ENCODE results near the gene ATP5F1D.

Gene ATP5F1D

DNA sequence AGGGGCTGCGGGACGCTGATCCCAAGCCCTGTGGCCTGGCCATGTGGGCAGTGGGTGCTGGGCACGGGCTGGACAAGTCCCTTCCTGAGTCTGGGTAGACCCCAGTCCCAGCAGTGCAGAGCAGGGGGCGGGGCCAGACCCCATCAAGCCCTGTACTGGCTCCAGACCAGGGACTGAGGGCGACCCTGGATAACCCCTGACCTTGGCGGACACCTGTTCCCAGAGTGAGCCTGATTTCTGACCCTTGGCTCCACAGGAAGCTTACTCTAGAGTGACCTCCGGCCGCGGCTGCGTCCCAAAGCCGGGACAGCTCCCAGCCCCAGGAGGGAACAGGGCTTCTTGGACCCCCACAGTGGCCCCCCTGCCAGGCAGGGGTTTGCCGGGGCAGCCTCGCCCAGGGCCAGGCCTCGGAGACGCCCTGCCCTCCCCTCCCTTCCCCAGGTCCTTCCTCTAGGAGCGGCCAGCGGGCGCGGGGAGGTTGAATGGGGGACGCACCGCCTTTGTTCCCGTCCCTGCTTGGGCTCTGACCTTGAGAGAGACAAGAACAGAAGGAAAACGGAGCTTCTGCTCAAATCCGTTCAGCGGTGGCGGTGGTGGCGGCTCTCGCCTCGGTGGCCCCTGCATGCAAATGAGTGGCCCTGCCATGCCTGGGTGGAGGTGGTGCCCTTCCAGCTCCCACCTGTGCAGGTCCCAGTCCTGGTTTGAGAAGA is 41.8 kb downstream of the ATP5F1D start:
- DNase-seq, result no peak

DNA sequence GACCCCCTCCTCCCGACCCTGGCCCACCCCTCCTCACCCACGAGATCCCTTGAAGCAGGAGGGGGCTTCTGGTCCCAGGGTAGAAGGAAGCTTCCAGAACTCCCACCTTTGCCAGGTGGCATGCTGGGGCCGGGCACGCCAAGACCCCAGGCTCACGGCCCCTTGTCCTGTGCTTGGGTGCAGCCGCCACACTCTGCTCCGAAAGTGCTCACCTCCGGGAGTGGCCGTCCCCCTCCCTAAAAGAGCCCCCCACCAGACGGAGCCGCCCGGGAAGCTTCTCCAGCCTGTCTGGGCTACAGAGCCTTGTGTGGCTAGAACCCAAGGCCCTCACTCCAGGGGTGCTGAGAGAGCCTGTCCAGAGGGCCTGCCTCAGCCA is 42.4 kb downstream of the ATP5F1D start:
- no peak for DNase-seq

DNA sequence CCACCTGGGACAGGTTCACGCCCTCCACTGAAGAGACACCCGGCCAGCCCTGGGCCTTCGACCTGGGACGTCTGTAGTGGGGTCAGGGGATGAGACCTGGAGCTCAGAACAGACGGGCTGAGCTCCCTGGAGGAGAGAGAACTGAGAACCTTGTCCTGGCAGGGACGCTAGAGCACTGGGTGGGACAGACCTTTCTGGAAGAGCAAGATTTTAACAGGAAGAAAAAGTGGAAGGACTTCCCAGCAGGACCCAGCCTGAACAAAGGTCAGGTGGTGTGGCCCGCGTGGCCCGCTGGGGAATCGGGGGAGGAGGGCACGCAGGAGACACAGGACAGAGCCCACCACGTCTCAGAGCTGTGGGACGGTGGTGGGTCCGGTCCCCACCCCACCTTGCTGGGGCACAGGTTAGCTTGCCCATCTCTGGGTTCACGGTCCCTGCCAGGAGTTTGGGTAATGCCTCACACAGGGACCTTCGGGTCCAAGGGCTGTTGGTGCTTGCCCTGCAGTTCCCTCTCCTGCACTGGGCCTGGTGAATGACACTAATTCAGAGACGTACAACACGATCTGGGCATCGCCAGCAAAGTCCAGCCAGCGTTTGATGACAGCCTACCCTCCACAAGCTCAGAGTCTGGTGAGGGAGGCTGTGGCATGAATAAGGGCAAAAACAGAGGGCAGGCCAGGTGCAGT is 42.9 kb downstream of the ATP5F1D start:
- DNase-seq, result no peak

DNA sequence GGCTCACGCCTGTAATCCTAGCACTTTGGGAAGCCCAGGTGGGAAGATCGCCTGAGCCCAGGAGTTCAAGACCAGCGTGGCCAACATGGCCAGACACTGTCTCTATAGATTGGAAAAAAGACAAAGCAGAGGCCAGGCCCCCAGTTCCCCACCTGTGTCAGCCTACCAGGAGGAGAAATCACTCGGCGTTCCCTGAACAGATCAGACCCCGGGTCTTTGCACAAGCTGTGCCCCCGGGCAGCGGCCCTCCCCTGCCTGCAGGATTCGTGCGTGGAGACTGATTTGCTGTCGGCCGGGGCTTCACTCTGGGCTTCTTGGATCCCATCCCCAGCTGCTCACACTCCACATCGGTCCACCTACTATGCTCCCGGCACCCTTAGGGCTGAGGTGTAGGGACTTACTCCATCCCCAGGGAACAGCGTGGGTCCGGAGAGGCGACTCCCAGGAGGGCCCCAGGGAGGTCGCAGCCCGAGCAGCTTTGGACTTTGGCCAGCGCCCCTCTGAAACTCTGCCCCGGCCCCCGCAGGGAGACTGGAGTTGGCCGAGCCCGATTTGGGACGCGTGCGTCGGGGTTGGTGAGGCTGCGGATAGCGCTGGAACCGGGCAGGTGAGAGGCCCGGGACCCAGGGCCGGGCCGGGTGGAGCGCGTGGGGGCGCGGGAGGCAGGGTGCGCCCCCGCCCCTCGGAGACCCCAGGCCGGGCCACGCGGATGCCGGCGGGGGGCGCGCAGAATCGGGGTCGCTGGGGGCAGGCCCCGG is 43.6 kb downstream of the ATP5F1D start:
- no peak for DNase-seq

DNA sequence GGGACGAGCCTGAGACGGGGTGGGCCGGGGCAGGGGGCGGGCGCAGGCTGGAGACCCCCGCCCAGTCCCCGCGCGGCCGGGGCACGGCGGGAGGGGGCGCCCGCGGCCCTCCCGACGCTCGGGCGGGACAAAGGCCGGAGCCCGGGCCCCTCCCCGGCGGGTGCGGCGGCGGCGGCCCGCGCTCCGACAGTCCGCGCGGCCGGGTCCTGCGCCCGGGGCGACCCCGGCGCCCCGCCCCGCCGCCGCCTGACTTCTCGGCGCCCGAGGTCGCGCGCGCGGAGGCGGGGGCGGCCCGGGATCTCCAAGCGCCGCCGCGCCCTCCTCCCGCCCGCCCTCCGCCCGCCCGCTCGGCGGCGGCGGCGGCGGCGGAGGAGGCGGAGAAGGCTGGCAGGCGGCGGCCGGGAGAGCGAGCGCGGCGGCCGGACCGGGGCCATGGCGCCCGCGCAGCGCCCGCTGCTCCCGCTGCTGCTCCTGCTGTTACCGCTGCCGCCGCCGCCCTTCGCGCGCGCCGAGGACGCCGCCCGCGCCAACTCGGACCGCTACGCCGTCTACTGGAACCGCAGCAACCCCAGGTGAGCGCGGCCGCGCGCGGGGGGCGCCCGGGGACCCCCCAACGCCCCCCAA is 44.3 kb downstream of the ATP5F1D start, which contains the start of gene EFNA2:
EFNA2 (plus strand) TSS at position 137 of the 624 bp plus-strand sequence; CDS start at position 433, 296 bp downstream.
- DNase-seq, result no peak

DNA sequence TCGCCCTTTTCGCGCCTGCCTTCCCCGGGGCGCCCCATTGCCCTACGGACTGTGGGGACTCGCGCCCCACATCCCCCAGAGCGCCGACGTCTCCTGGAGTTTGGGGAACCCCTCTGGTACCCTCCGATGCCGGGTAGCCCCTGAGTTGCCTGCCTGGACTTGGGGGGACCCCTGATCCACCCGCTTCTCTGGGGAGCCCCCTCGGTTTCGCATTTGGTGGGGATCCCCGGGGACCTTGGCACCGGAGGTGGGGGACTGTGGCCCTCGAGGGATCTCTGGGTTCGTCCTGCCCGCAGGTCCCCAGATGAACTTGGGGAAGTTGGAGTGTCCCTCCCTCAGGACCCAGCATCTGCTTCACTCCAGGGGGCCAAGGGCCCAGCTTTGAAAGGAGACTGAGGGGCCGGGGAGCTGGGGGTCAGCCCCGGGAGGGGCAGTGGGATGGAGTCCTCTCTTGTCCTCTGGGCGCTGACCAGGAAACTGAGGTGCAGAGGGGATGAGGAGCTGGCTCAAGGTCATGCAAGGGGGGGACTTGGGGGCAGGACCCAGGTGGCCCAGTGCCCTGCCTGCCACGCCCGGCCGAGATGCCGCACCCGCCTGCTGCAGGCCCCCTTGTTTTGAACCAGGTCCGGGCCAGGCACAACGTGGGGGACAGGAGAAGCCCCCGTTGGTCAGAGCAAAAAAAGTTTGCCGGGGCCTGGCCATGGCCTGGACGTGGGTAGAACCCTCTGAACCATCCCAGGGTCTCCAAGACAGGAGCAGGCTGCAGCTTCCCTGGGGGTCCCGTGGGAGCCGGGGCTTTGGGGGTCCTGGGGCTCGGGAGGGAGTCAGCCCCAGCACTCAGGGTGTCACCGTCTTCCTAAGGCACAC is 45.2 kb downstream of the ATP5F1D start:
- DNase-seq, result no peak

DNA sequence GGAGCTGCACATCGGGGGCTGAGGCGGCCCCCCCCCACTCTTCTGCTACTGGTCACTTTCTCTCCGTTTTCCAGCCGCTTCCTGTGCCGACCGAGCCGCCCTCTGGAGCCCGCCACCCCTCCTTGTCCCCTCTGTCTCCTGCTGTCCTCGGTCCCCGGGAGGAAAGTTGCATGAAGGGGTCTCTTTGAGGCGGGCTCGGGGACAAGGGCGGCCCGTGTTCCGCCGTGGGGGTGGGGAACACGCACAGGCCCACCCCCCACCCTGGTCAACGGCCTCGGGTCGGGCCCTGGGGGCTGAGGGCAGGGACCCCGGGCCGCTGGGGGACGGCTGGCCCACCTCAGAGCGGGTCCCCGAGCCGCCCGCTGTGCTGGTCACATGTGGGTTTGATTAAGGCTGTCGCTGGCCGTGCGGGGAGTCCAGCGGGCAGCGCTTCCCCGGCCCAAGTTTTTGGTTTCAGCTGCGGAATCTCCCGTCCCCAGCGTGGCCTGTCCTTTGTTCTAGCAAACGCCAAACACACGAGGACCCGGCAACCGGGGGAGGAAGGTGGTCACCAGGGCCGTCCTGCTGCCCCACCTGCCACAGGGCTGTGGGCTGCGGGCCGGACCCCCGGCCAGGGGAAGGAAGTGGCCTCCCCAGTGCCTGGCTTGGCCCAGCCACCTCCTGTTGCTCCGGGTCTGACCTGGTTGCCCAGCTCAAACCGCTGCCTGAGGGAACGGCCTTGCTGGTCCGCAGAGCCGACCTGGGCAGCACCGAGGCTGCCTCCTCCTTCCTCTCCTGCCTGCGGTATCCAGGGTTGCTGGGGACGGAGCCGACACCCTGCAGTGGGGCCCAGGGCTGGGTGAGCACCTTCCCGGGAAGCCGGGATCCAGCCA is 46.0 kb downstream of the ATP5F1D start:
- no peak for DNase-seq

DNA sequence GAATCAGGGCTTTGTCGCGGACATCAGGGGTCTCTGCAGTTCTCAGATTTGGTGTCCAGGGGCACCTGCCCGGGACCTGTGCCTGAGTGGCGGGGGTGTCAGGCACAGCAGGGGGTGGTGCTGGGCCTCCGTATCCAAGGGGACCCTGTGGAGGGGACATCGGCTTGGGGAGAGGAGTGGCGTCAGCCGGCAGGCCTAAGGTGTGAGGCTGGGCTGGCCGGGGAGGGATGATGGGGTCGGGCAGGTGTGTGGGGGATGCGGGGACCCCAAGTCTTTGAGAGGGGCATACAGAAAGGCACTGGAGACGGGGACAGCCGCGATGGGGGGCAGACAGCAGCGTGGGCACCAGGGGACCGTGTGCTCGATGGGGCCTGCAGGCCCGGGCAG is 46.7 kb downstream of the ATP5F1D start:
- no peak for DNase-seq

DNA sequence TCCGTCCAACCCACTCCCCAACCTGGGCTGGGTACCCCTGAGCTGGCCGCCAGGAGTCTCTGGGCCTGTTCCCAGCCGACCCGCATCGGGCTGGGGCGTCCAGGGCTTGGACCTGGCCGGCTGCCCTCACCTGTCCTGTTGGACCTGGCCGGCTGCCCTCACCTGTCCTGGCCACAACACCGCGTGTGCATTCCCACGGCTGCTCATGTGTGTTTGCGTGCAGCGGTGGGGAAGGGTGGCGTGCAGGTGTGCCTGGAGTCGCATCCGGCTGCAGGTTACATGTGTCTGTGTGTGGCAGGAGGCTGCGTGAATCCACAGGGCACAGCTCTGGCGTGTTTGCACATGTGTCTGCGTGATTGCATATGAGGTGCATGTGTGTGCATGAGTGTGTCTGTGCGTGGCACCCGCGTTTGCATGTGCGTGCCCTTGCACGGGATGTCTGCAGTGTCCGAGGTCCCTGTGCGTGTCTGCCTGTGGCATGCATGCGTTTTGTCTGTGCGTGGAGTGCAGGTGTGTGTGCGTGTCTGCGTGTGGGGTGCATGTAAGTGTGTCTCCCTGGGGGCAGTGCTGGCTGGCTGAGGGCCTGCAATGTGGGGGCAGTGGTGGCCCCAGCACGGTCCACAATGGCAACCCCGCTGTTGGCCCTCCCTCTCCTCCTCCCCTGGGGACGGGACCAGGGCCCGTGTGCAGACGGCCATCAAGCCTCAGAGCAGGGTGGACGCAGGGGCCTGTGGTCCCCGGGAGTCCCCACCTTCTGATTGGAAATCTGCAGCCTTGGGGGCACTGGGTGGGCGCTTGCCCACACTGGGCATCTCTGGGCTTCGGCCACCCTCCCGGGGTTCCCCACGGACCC is 47.5 kb downstream of the ATP5F1D start:
- no peak for DNase-seq

DNA sequence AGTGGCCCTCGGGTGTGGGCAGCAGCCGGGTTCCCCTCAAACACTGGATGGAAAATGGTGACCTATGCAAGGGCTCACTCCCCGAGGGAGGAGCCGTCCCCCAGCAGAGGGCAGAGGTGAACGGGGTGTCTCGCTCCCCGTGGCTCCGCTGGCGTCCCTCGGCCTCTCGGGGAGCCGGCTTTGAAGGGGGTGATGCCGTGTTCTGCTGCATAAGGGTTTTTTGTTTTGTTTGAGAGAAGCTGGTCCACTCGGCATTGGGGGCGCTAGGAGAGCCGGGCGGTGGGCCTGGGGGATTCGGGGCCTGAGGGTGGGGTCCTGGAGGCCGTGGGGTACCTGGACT is 48.1 kb downstream of the ATP5F1D start:
- DNase-seq, result no peak

DNA sequence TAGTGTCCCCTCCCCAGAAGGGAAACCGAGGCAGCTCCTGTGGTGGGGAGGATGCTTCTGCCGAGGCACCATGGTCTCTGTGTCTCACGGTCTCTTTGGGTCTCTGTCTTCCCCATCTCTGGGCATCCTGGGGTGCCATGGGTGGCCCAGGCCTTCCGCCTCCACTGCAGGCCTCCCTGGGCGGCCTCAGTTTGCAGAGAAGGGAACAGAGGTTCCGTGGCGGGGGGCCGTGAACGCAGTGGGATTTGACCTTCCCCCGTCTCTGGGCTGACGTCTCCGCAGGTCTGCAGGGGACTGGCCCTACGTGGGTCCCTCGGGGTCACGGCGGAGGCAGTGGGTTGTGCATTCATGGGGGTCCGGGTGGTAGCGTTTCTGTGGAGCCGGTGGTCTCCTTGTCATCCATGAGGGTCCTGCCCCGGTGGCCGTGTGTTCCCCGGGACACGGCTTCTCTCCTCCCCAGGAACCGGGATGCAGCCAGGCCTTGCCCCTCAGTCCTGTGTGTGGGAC is 48.7 kb downstream of the ATP5F1D start:
- DNase-seq, result no peak

DNA sequence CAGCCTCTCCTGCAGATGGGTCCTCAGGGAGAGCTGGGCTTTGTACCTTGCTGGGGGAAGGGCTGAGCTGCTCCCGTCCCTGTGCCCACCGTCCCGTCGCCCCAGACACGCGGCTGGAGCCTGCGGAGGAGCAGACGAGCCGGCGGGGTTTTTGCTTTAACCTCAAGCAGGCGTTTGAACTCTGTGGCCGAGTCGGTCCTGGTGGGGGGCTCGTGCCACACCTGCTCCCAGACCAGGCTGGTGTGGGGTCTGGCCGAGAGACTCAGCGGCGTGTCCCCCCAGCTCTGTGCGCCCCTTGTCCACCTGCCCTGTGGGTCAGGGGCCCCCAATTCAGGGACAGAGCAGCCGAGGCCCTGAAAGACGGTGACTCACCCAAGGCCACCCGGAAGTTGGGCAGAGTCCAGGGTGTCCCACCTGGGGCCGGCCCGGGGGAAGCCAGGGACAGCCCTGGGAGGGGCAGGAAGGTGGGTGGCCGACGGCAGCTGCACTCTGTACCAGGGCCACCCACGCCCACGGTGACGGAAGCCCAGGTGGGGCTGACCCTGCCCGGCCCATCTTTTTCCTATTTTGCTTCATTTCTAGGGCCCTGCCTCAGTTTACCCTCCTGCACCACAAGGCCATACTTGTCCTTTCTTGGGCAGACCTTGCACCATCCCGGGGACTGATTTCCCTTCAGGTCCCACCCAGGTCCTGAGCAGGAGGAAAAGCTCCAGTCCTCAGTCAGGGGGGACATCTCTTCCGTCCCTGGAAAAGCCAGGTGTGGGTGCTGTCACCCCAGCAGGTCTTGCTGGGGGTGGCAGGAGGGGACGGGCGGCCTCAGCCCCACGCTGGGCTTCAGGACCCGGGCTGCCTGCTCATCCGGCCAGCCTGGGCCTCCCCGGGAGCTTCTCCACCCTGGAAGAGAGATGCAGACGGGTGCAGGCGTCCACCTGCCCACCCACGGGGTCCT is 49.4 kb downstream of the ATP5F1D start:
- no peak for DNase-seq

DNA sequence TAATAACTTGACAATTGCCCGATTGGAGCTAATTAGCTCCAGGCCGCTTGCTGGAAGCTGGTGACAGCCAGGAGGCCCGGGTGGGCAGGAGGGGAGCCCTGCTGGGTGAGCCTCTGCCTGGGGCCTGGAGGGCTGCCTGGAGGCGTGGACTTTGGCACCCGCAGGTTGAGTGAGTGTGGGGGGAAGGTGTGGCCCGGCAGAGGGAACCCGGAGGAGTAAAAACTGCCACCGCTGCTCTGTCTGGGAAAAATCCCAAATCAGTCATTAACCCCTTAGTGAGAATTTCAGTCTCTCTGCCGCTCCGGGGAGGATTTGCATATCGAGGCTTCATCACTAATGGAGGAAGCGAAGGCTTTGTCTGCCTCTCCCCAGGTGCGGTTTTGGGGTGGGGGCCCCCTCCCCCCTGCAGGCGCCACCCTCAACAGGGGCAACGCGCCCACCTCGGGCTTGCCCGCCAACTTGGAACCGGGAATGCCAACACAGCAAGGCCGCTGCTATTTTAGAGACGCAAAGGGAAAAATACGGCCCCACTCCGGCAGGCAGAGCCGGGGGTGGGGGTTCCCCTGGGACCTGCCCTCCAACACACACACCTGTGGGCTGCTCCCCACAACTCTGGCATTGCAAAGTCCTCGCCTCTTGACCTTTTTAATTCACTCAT is 50.3 kb downstream of the ATP5F1D start:
- DNase-seq, result no peak

DNA sequence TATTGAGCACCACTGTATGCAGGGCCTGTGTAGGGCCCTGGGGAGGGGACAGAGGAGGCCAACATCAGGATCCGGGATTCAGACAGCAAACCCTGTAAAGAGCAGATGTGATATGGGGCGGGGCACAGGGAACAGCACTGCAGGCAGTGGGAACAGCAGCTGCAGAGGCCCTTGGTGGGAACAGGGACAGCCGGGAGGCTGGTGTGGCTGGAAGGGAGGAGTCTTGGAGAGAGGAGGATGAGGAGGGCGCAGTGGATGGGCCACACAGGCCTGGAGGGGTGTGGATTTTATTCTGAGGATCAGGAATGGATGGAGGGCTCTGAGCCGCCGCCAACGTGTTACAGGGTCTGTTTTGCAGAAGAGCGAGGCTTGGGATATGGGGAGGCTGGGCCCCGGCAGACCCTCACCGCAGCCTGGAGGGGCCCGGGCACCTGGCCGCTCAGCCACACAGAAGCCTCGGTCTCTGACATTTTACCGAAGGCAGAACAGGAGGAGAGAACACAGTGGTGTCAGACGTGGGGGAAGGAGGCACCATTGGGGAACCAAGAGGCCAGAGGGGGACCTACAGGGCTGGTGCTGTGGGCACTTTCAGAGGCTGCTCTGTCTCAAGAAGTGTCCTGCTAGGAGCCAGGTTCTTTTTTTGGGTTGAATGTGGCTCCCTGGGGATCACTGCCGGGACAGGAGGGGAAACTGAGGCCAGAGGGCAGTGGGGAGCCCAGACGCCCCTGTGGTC is 51.0 kb downstream of the ATP5F1D start:
- no peak for DNase-seq

DNA sequence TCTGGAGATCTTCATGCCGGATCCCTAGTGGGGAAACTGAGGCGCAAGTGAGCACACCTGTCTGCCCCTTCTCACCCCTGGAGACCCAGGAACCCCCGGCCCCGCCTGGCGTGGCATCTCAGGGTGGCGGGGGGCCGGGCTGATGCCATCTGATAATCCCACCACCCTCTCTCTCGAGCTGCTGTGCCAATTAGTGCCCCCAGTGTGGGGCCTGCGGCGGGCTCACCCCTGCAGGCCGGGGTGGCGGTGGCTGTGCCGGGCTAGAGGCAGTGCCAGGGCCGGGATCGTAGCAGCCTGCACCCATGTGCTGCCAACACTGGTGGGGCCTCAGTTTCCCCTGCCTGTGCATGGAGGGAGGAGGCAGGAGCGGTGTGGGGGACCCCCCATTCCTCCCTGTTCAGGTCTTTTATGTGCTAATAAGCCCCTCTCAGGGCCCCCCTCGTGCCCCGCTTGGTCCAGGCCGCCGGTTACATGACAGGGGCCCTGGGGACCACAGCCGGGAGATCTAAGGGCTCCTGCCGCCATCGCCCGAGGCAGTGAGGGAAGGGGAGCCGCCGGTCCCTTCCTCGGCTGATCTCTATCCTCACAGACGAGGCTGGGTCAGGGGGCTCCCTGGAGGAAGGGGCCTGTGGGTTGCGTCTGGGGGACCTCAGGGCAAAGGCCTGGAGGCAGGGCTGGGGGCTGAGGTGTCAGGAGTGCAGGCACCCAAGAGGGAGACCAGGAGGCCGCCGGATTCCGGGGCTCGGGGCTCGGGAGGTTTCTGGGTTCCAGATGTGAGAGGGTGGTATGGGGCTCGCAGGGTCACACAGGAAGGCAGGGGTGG is 52.4 kb downstream of the ATP5F1D start:
- no peak for DNase-seq

Data from hippocampal formation (tissue), 2 donors.